GM12878 (cell line): Measurements from ENCODE around the gene KCNA5. TPM values are rescaled to one million over a fixed set of nuclear protein-coding genes. Genes with fewer than 3 reads are reported as not detected.

Experiments
- ATAC-seq: fragments of 200-7000 bp; cut with Tn5 transposase; 3 replicates; pipeline ENCODE4 v1.9.1; 2020; ENCODE audit warnings: mild to moderate bottlenecking, moderate library complexity
- BruUV-seq: library from RNA; stranded (reverse); fragments of 400-500 nt; replicated peaks from 2 replicates; lab custom pipeline; 2021; lab: Mats Ljungman, UMichigan
- CTCF ChIA-PET: fragments of 300-600 bp; sonication (Branson Sonifier 250); formaldehyde crosslinking; extraction: SDS; loops from one replicate; lab custom pipeline; 2021; ENCODE audit warnings: inconsistent platforms; lab: Yijun Ruan, JAX
- POLR2A ChIA-PET: fragments of 350-600 bp; formaldehyde crosslinking; extraction: SDS; loops from one replicate; lab custom pipeline; 2021; ENCODE audit warnings: inconsistent platforms; lab: Charles Lee
- RAD21 ChIA-PET: fragments of 300-600 bp; sonication (Branson Sonifier 250); formaldehyde crosslinking; loops from one replicate; lab custom pipeline; 2023; ENCODE audit warnings: antibody characterized with exemption; ENCODE audit not compliant: unreplicated experiment; lab: Charles Lee
- SMC1A ChIA-PET: fragments of 300-600 bp; sonication (Branson Sonifier 250); formaldehyde crosslinking; loops from one replicate; lab custom pipeline; 2023; ENCODE audit not compliant: unreplicated experiment, uncharacterized antibody; lab: Charles Lee
- DNase-seq: peaks from one replicate; pipeline ENCODE4 v3.0.0-alpha.2; 2011; ENCODE audit warnings: low read depth, low spot score
- FAIRE-seq: peaks from 3 replicates; lab custom pipeline; 2011; peaks lifted over from hg19 to GRCh38; lab: Jason Lieb, UNC
- H2AFZ ChIP-seq: 2 replicates; pipeline ENCODE4 v1.6.0; 2011; ENCODE audit warnings: low read depth, low read length, control low read depth; ENCODE audit not compliant: control insufficient read depth
- H3K27ac ChIP-seq: 2 replicates; pipeline ENCODE4 v1.5.1; 2011; ENCODE audit warnings: control low read depth; ENCODE audit not compliant: control insufficient read depth, insufficient read depth
- H3K27me3 ChIP-seq, 2 experiments: replicated peaks in 1 of 2; 2 replicates each; pipeline versions ENCODE4 v1.6.0 to v1.6.1; 2011; ENCODE audit warnings: low read length in 1 of 2; ENCODE audit not compliant: control insufficient read depth in 2 of 2, insufficient read depth in 2 of 2
- H3K36me3 ChIP-seq, 2 experiments: 2 replicates each; pipeline ENCODE4 v1.5.1; 2011; ENCODE audit warnings: low read length in 1 of 2; ENCODE audit not compliant: control insufficient read depth in 2 of 2, insufficient read depth in 2 of 2
- H3K4me1 ChIP-seq: 2 replicates; pipeline ENCODE4 v1.6.1; 2011; ENCODE audit warnings: mild to moderate bottlenecking, low read length, moderate library complexity, mixed read lengths; ENCODE audit not compliant: control insufficient read depth, insufficient read depth
- H3K4me2 ChIP-seq: 2 replicates; pipeline ENCODE4 v1.6.0; 2011; ENCODE audit warnings: control low read depth; ENCODE audit not compliant: control insufficient read depth, insufficient read depth
- H3K4me3 ChIP-seq: fragments of 200-600 bp; sonication (generic); 2 replicates; pipeline ENCODE4 v1.5.1; 2016
- H3K79me2 ChIP-seq: 2 replicates; pipeline ENCODE4 v1.6.0; 2011; ENCODE audit warnings: low read length; ENCODE audit not compliant: control insufficient read depth, insufficient read depth
- H3K9ac ChIP-seq: 2 replicates; pipeline ENCODE4 v1.8.0; 2011; ENCODE audit warnings: low read length, control low read depth, mixed read lengths; ENCODE audit not compliant: control insufficient read depth, insufficient read depth
- H3K9me3 ChIP-seq: replicated peaks from 3 replicates; pipeline ENCODE4 v1.5.1; 2011; ENCODE audit warnings: mild to moderate bottlenecking, low read length; ENCODE audit not compliant: control insufficient read depth, insufficient read depth
- H4K20me1 ChIP-seq: 2 replicates; pipeline ENCODE4 v1.6.0; 2011; ENCODE audit not compliant: control insufficient read depth, insufficient read depth
- CEBPZ ChIP-seq: fragments of 150-350 bp; IDR thresholded peaks from 2 replicates; pipeline ENCODE4 v1.6.1; 2016; ENCODE audit warnings: low read depth, low read length
- EP300 ChIP-seq, 2 experiments: fragments of 150-350 bp in 1 of 2; IDR thresholded peaks; 2 replicates each; pipeline ENCODE4 v1.6.1; 2011 to 2012; ENCODE audit warnings: low read depth in 2 of 2, low read length in 2 of 2, borderline replicate concordance in 1 of 2, improper control_type of control experiment in 1 of 2, inconsistent platforms in 1 of 2; ENCODE audit not compliant: control insufficient read depth in 1 of 2
- HDAC2 ChIP-seq: fragments of 200-600 bp; sonication (generic); IDR thresholded peaks from 2 replicates; pipeline ENCODE4 v1.6.1; 2017
- SMAD1 ChIP-seq: fragments of 450-650 bp; IDR thresholded peaks from 2 replicates; pipeline ENCODE4 v1.6.1; 2018; ENCODE audit warnings: mild to moderate bottlenecking, low read depth; ENCODE audit not compliant: partially characterized antibody
- SREBF2 ChIP-seq: IDR thresholded peaks from 2 replicates; pipeline ENCODE4 v1.6.1; 2012; ENCODE audit warnings: mild to moderate bottlenecking, low read length
- STAT1 ChIP-seq: fragments of 450-650 bp; conservative IDR thresholded peaks from 2 replicates; pipeline ENCODE4 v1.6.1; 2014; ENCODE audit warnings: antibody characterized with exemption, mild to moderate bottlenecking
- ZNF687 ChIP-seq: fragments of 450-650 bp; IDR thresholded peaks from 2 replicates; pipeline ENCODE4 v1.6.1; 2017; ENCODE audit warnings: mild to moderate bottlenecking, moderate library complexity
- WGBS: methylation state at CpG from one replicate; pipeline ENCODE4 v1.1.6; 2016; ENCODE audit warnings: low lambda C conversion rate; ENCODE audit not compliant: insufficient replicate concordance, insufficient coverage; ENCODE audit errors: missing lambda C conversion rate; 5-methylcytosine and 5-hydroxymethylcytosine counted together
- in situ Hi-C: fragments of 300-500 bp; cut with MboI; formaldehyde crosslinking; loops from 9 replicates; pipeline ENCODE4 v1.14.3; 2018; ENCODE audit warnings: mixed read lengths
- intact Hi-C: fragments of 100-400 bp; cut with micrococcal nuclease; formaldehyde crosslinking; loops from one replicate; pipeline ENCODE4 v1.14.2; 2022; ENCODE audit not compliant: unreplicated experiment
- polyA plus RNA-seq, 11 experiments: library from polyadenylated mRNA; depleted of rRNA in 4 of 11; unstranded in 6 of 11; stranded (reverse) in 5 of 11; fragments of >200 nt; fragmentation: Nextera tagmentation in 4 of 11; fragmentation: Illumina TruSeq in 1 of 11; extraction: Ambion mirVana in 4 of 11; extraction: Trizol in 1 of 11; gene quantifications; 1 replicate in 1 of 11; 2 replicates in 10 of 11; pipeline versions ENCODE4 v1.2.1 to v1.2.3, GENCODE V29; 2011 to 2016; ENCODE audit warnings: inconsistent platforms in 2 of 11, missing spikeins in 2 of 11, low read depth in 1 of 11
- total RNA-seq, 4 experiments: library from RNA; depleted of rRNA in 3 of 4; stranded (reverse); fragments of >200 nt in 3 of 4; fragmentation: Illumina TruSeq in 1 of 4; extraction: Trizol in 1 of 4; gene quantifications; 2 replicates each; pipeline versions ENCODE4 v1.2.1 to v1.2.3, GENCODE V29; 2013 to 2021

KCNA5 gene
- total and polyA plus RNA-seq, 10 of the 15 experiments (the other 5 are each of a cell fraction or from before 2014, with no cell fraction given), result 0.11 to 0.56 (median 0.19) TPM; not detected in 4

- intact Hi-C loops, result loop anchor here (5.0 kb wide), 1 partner anchor 59 kb away; no protein-coding TSS in a partner anchor
- Histone ChIP-seq H3K4me1 (peaks cover 10% of the 10 kb centered on the region; the same call in 1 of the 2 replicates), H3K4me2 (no peak overlapping the region), H3K4me3 (no peak overlapping the region), H3K27ac (no peak overlapping the region), H2AFZ (no peak overlapping the region)
- no TSS peak for BruUV-seq
- TF ChIP-seq HDAC2 (no peak), SREBF2 (no peak), SMAD1 (no peak), STAT1 (no peak), ZNF687 (no peak), EP300 (IDR thresholded peaks at IDR 0.05; ENCODE audit: borderline replicate concordance in 1 of 2, control insufficient read depth in 1 of 2, low read depth in 2 of 2, low read length in 2 of 2) (no peak), CEBPZ (no peak)
- TF ChIP-seq, all 136 proteins: peak for 0
- 52% methylated on average over 8 of the region's 8 CpGs for WGBS
- FAIRE-seq (no peak), ATAC-seq (no peak), DNase-seq (no peak)
- in situ Hi-C loops, result loop anchor here (5.0 kb wide), 1 partner anchor 144 kb away; no protein-coding TSS in a partner anchor
- Histone ChIP-seq H3K9me3 (no peaks in the 10 kb centered on the region), H3K27me3 (no peaks in the 10 kb centered on the region), H3K79me2 (no peaks in the 10 kb centered on the region), H4K20me1 (no peaks in the 10 kb centered on the region), H3K36me3 (no peaks in the 10 kb centered on the region), H3K9ac (no peak overlapping the region)
- POLR2A ChIA-PET, result no interaction called here
- RAD21 ChIA-PET, result interaction anchor here (3.3 kb wide), 1 partner anchor 144 kb away, joined by 40 read pairs; no protein-coding TSS in a partner anchor
- SMC1A ChIA-PET, result interaction anchor here (2.2 to 2.8 kb wide), 2 partner anchors 143 to 145 kb away, joined by 6 to 19 read pairs; no protein-coding TSS in a partner anchor
- CTCF ChIA-PET, result interaction anchor here (0.7 to 3.4 kb wide), 4 partner anchors 25 to 1338 kb away, joined by 3 to 59 read pairs (median 3); no protein-coding TSS in a partner anchor
These were observed 42.9 kb upstream of the KCNA5 start for GRCh38 chr12:5000658-5001385.
